C4-2B (cell line): ENCODE measurements around the gene DNAJC12.
"Not testable (repeated sequence)": the region's sequence is repeated elsewhere in the genome, so short reads cannot be mapped to it uniquely, and the experiment has no call there.

ENCODE experiments used
- H3K27ac ChIP-seq: fragments of 450-650 bp; 2 replicates; pipeline ENCODE4 v1.5.1; 2017
- ZFX ChIP-seq: fragments of 450-650 bp; IDR thresholded peaks from 2 replicates; pipeline ENCODE4 v1.6.1; 2017
- TF ChIP-seq, protein P1 (sequence below): fragments of 450-650 bp; conservative IDR thresholded peaks from 2 replicates; pipeline ENCODE4 v1.5.1; 2017; ENCODE audit warnings: mild to moderate bottlenecking

DNAJC12 gene

DNA sequence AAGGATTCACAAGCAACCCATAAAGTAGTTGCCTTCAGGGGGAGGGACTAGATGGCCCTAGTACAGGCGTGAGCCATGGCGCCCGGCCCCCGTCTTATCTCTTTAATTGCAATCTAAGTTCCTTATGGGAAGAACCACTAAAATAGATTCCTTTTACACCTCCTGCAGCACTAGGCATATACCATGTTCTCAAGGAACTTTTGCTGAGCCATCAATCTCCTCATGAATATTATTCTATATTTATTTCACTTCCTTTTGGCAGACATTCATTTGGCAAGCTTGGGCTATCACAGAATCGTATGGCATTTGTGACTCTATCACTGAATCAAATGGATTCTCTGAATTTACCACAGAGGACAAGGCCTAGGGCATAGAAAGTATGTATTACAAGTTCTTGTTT, 14.8 kb upstream of the DNAJC12 start:
- H3K27ac ChIP-seq: no peak overlapping the region
- TF ChIP-seq, protein P1, sequence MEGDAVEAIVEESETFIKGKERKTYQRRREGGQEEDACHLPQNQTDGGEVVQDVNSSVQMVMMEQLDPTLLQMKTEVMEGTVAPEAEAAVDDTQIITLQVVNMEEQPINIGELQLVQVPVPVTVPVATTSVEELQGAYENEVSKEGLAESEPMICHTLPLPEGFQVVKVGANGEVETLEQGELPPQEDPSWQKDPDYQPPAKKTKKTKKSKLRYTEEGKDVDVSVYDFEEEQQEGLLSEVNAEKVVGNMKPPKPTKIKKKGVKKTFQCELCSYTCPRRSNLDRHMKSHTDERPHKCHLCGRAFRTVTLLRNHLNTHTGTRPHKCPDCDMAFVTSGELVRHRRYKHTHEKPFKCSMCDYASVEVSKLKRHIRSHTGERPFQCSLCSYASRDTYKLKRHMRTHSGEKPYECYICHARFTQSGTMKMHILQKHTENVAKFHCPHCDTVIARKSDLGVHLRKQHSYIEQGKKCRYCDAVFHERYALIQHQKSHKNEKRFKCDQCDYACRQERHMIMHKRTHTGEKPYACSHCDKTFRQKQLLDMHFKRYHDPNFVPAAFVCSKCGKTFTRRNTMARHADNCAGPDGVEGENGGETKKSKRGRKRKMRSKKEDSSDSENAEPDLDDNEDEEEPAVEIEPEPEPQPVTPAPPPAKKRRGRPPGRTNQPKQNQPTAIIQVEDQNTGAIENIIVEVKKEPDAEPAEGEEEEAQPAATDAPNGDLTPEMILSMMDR: no peak
- TF ChIP-seq ZFX: no peak

DNA sequence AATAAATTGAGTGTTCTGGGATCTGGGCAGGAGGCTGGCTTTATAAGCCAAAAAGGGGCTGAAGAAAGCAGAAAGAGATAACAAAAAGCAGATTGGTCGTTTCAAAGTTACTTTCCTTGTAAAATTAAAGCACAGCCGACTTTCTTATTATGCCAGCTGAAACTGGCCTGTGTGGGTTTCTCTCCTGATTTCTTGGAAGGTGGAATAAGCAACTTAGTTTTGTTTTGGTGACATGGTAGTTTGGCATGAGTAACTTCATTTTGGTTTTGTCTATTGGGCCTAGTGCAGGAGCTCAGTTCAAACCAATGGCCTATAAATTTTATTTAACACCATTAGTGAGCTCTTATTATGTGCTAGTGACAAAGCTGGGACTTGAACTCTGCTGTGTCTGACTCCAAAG, 13.2 kb upstream of the DNAJC12 start:
- no peak overlapping the region for H3K27ac ChIP-seq
- no peak for TF ChIP-seq ZFX
- TF ChIP-seq, protein P1: no peak

DNA sequence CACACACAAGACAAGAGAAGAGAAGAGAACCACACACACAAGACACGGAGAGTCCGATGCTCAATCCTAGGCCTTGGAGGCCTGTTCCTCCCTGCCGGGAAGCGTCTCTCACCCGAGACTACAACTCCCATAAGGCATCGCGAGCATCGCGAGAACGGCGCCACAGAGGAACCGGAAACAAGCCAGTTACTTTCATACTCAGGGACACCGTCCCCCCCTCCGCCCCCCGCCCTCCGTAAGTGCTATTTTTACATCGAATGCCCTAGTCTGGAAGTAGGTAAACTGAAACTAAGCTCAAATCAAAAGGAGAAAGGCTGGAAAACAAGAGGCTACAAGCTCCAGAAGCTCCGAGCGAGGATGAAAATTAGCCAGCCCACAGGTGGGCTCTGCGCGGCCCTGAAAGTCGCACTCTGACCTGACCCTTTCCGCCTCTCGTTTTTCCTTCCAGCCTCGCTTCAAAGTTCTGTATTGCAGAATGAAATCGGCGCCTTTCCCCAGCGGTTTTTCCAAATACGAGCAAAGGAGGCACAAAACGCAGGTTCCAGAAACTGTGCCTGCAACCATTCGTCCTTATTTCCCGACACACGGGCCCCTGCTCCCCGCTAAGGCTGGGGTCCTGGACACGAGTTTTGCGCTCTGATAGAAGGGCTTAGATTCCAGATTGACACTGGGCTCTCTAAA, 11.5 kb upstream of the DNAJC12 start:
- H3K27ac ChIP-seq: peak overlapping the region; percentile 77
- TF ChIP-seq, protein P1: no peak
- TF ChIP-seq ZFX: peak; percentile 68; the same call in 1 of the 2 replicates

DNA sequence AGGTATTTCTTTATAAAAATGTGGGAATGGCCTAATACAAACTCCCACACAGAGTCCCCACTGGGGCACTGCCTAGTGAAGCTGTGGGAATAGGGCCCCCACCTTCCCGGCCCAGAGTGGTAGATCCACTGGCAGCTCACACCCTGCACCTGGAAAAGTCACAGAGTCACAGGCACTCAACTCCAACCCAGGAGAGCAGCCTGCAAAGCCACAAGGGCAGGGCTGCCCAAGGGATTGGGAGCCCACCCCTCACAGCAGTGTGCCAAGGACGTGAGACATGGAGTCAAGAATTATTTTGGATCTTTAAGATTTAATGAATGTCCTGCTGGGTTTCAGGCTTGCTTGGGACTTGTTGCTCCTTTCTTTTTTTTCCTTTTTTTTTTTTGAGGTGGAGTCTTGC, 5.3 kb upstream of the DNAJC12 start:
- TF ChIP-seq, protein P1: no peak
- TF ChIP-seq ZFX: no peak
- no peak overlapping the region for H3K27ac ChIP-seq

DNA sequence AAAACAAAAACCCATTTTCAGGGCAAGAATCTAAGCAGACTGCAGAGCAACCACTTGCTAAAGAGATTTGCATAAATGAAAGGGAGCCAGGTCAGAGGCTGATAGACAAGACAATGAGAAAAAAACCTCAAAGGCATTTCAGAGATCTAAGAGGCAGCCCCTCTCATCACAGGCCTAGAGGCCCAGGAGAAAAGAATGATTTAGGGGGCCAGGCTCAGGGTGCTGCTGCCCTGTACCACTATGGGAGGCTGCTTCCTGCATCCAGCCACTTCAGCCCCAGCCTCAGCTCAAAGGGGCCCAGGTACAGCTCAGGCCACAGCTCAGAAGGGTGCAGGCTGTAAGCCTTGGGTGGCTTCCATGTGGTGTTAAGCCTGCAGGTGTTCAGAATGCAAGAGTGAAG, 3.7 kb upstream of the DNAJC12 start:
- TF ChIP-seq ZFX: no peak
- TF ChIP-seq, protein P1: no peak
- no peak overlapping the region for H3K27ac ChIP-seq

DNA sequence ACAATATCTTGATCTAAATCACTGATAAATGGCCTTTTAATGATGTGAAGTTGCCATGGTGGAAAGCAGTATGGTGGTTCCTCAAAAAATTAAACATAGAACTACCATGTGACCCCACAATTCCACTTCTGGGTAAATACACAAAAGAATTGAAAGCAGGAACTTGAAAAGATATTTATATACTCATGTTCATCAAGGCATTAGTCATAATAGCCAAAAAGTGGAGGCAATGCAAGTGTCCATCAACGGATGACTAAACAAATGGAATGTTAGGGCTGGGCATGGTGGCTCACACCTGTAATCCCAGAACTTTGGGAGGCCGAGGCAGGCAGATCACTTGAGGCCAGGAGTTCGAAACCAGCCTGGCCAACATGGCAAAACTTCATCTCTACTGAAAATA, 2.0 kb upstream of the DNAJC12 start:
- H3K27ac ChIP-seq: no peak overlapping the region
- TF ChIP-seq ZFX: no peak
- TF ChIP-seq, protein P1: no peak

DNA sequence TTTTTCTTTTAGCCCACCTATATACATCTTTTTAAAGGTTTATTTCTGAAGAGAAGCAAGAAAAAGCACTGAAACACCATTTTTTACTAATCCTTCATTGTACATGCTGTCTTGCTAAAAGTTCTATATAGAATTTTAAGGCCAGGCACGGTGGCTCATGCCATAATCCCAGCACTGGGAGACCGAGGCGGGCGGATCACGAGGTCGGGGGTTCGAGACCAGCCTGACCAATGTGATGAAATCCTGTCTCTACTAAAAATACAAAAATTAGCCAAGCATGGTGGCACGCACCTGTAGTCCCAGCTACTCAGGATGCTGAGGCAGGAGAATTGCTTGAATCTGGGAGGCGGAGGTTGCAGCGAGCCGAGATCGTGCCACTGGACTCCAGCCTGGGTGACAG, 1.5 kb upstream of the DNAJC12 start:
- H3K27ac ChIP-seq: not testable (repeated sequence)

DNA sequence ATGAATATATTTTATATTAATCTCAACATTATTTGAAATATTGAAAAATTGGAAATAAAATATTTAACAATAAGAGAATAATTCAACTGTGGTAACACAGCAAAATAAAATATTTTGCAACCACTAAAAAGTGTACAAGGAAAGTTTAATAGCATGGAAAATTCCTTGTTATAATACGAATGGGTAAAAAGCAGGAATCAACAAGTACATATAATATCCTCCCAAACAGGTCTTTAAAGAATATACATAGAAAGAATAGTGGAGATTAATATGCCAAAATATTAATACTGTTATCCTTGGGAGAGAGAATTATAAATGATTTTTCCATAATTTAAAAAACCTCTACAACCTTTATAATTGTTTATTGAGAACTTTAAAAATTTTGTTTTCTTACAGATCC, 1.0 kb downstream of the DNAJC12 start:
- TF ChIP-seq, protein P1: no peak
- TF ChIP-seq ZFX: no peak
- H3K27ac ChIP-seq: no peak overlapping the region
